B cell (primary cell): ENCODE data around the gene AIRE. TPM values are rescaled to one million over a fixed set of nuclear protein-coding genes. Genes with fewer than 3 reads are reported as not detected.

Experiments
- ATAC-seq: fragments of 200-7000 bp; cut with Tn5 transposase; one replicate; pipeline ENCODE4 v1.10.0; 2021; ENCODE audit warnings: low read depth, mild to moderate bottlenecking, moderate number of reproducible peaks, moderate library complexity
- CTCF ChIA-PET: fragments of 350-600 bp; sonication (Branson Sonifier 250); formaldehyde crosslinking; loops from one replicate; lab custom pipeline; 2021; ENCODE audit warnings: antibody characterized with exemption, inconsistent platforms; lab: Charles Lee
- POLR2A ChIA-PET: fragments of 350-600 bp; sonication (Branson Sonifier 250); formaldehyde crosslinking; loops from one replicate; lab custom pipeline; 2021; ENCODE audit warnings: antibody characterized with exemption; lab: Charles Lee
- DNase-seq: peaks from one replicate; pipeline ENCODE4 v3.0.0; 2013
- H2AFZ ChIP-seq: 2 replicates; pipeline ENCODE4 v1.6.1; 2012; ENCODE audit warnings: mild to moderate bottlenecking, low read depth, low read length; ENCODE audit not compliant: insufficient read depth, poor library complexity, severe bottlenecking
- H3K27ac ChIP-seq, 2 donors: 1 replicate in 1 of 2; 2 replicates in 1 of 2; pipeline ENCODE4 v1.5.1; 2012 to 2013; ENCODE audit warnings: low read length in 2 of 2, mild to moderate bottlenecking in 2 of 2, moderate library complexity in 1 of 2
- H3K27me3 ChIP-seq, 4 experiments: fragments of 200-600 bp in 1 of 4; sonication (generic) in 1 of 4; replicated peaks in 1 of 4; 1 replicate in 2 of 4; 2 replicates in 2 of 4; pipeline versions ENCODE4 v1.6.1 to v1.7.0; 2013 to 2016; ENCODE audit warnings: low read length in 3 of 4, mild to moderate bottlenecking in 2 of 4, mixed read lengths in 1 of 4, moderate library complexity in 1 of 4; ENCODE audit not compliant: insufficient read depth in 4 of 4, control insufficient read depth in 3 of 4; ENCODE audit errors: control extremely low read depth in 1 of 4
- H3K36me3 ChIP-seq, 2 experiments: replicated peaks in 1 of 2; 1 replicate in 1 of 2; 2 replicates in 1 of 2; pipeline versions ENCODE4 v1.6.1 to v1.7.1; 2013; ENCODE audit warnings: low read length in 1 of 2; ENCODE audit not compliant: insufficient read depth in 2 of 2, control insufficient read depth in 1 of 2; ENCODE audit errors: control extremely low read depth in 1 of 2, extremely low read depth in 1 of 2
- H3K4me1 ChIP-seq, 2 donors: fragments of 200-600 bp in 1 of 2; sonication (generic) in 1 of 2; 1 replicate in 1 of 2; 2 replicates in 1 of 2; pipeline versions ENCODE4 v1.5.1 to v1.6.1; 2013 to 2017; ENCODE audit warnings: low read length in 2 of 2; ENCODE audit not compliant: control insufficient read depth in 2 of 2, insufficient read depth in 2 of 2
- H3K4me2 ChIP-seq: replicated peaks from 2 replicates; pipeline ENCODE3; 2012; ENCODE audit warnings: mild to moderate bottlenecking, low read depth, low read length; ENCODE audit not compliant: poor library complexity, severe bottlenecking
- H3K4me3 ChIP-seq, 5 experiments: fragments of 200-600 bp in 1 of 5; sonication (generic) in 1 of 5; 1 replicate in 3 of 5; 2 replicates in 2 of 5; pipeline versions ENCODE4 v1.5.1 to v1.7.0; 2011 to 2016; ENCODE audit warnings: low read length in 4 of 5, mild to moderate bottlenecking in 4 of 5, low read depth in 2 of 5, control low read depth in 1 of 5, moderate library complexity in 1 of 5; ENCODE audit not compliant: insufficient read depth in 1 of 5; ENCODE audit errors: control extremely low read depth in 1 of 5, extremely low read depth in 1 of 5
- H3K79me2 ChIP-seq: fragments of 200-600 bp; sonication (generic); one replicate; pipeline ENCODE4 v1.6.0; 2016; ENCODE audit warnings: low read length; ENCODE audit not compliant: control insufficient read depth, insufficient read depth
- H3K9ac ChIP-seq: fragments of 200-600 bp; sonication (generic); 2 replicates; pipeline ENCODE4 v1.6.1; 2017; ENCODE audit warnings: mild to moderate bottlenecking, low read length, moderate library complexity
- H3K9me3 ChIP-seq, 3 donors: one replicate each; pipeline versions ENCODE4 v1.6.1 to v1.7.1; 2013; ENCODE audit warnings: low read length in 2 of 3; ENCODE audit not compliant: control insufficient read depth in 2 of 3, insufficient read depth in 1 of 3; ENCODE audit errors: control extremely low read depth in 1 of 3
- H4K20me1 ChIP-seq: 2 replicates; pipeline ENCODE4 v1.6.0; 2012; ENCODE audit warnings: mild to moderate bottlenecking, low read length; ENCODE audit not compliant: insufficient read depth, control insufficient read depth, poor library complexity, severe bottlenecking
- H3K27ac Mint-ChIP-seq: one replicate; pipeline ENCODE4 v1.8.0; 2021; ENCODE audit warnings: mixed read lengths
- H3K27me3 Mint-ChIP-seq: one replicate; pipeline ENCODE4 v1.8.0; 2021; ENCODE audit warnings: mixed read lengths
- H3K4me1 Mint-ChIP-seq: one replicate; pipeline ENCODE4 v1.8.0; 2021; ENCODE audit warnings: mixed read lengths
- H3K4me3 Mint-ChIP-seq: one replicate; pipeline ENCODE4 v1.8.0; 2021; ENCODE audit warnings: mixed read lengths
- H3K9me3 Mint-ChIP-seq: one replicate; pipeline ENCODE4 v1.8.0; 2022; ENCODE audit warnings: mixed read lengths; ENCODE audit not compliant: insufficient read depth
- EZH2 ChIP-seq: IDR thresholded peaks from 2 replicates; pipeline ENCODE4 v1.6.1; 2012; ENCODE audit warnings: borderline replicate concordance, low read depth, mild to moderate bottlenecking, moderate library complexity, low read length; ENCODE audit not compliant: insufficient read depth, poor library complexity, severe bottlenecking
- WGBS: methylation state at CpG from one replicate; pipeline ENCODE4 v1.1.5; 2013; ENCODE audit warnings: missing lambda C conversion rate; ENCODE audit not compliant: insufficient coverage; 5-methylcytosine and 5-hydroxymethylcytosine counted together
- intact Hi-C: fragments of 100-400 bp; cut with micrococcal nuclease; formaldehyde crosslinking; loops from one replicate; pipeline ENCODE4 v1.10.0; 2022
- polyA plus RNA-seq: library from polyadenylated mRNA; depleted of rRNA; stranded (reverse); fragments of >200 nt; gene quantifications from 2 replicates; pipeline ENCODE4 v1.2.3, GENCODE V29; 2012
- total RNA-seq, 2 donors: library from RNA; stranded (reverse); fragments of 120-200 nt in 1 of 2; gene quantifications; 1 replicate in 1 of 2; 2 replicates in 1 of 2; pipeline versions ENCODE4 v1.2.3 to v1.2.4, GENCODE V29; 2013 to 2022
- TF ChIP-seq, protein P1 (sequence below): fragments of 200-600 bp; IDR thresholded peaks from one replicate; pipeline ENCODE4 v1.8.0; 2022; ENCODE audit warnings: antibody characterized with exemption, mild to moderate bottlenecking

The AIRE gene
- total and polyA plus RNA-seq, 2 donors (not counting 1 experiment from before 2014, with no cell fraction given): 0.37 TPM; not detected in 1

GRCh38 chr21:44337449-44337848 is 51.8 kb downstream of the AIRE start:
- Histone ChIP-seq H3K9ac (no peak overlapping the region), H3K27ac (peak overlapping the region in 1 of 2 donors; percentile 61), H3K4me3 (no peak overlapping the region), H2AFZ (no peak overlapping the region), H4K20me1 (peaks cover 25% of the 10 kb centered on the region), H3K4me2 (no peak overlapping the region), H3K4me1 (peaks cover 10 to 18% of the 10 kb centered on the region in 2 donors), H3K9me3 (no peaks in the 10 kb centered on the region), H3K36me3 (peaks cover 0 to 20% of the 10 kb centered on the region in 2 experiments), H3K27me3 (no peaks in the 10 kb centered on the region), H3K79me2 (no peaks in the 10 kb centered on the region)
- H3K4me1 Mint-ChIP-seq: peaks cover 17% of the 10 kb centered on the region
- peak overlapping the region; percentile 74 for H3K4me3 Mint-ChIP-seq
- intact Hi-C loops: loop anchor here (5.0 kb wide), 1 partner anchor 325 kb away; the partner anchor contains the start of gene TRAPPC10
- no peaks in the 10 kb centered on the region for H3K9me3 Mint-ChIP-seq
- peak overlapping the region; percentile 93 for H3K27ac Mint-ChIP-seq
- no CpG with 5 or more reads among the region's 3 CpGs for whole genome bisulfite sequencing
- DNase-seq (no peak), ATAC-seq (no peak)
- CTCF ChIA-PET: no interaction called here
- TF ChIP-seq, protein P1, sequence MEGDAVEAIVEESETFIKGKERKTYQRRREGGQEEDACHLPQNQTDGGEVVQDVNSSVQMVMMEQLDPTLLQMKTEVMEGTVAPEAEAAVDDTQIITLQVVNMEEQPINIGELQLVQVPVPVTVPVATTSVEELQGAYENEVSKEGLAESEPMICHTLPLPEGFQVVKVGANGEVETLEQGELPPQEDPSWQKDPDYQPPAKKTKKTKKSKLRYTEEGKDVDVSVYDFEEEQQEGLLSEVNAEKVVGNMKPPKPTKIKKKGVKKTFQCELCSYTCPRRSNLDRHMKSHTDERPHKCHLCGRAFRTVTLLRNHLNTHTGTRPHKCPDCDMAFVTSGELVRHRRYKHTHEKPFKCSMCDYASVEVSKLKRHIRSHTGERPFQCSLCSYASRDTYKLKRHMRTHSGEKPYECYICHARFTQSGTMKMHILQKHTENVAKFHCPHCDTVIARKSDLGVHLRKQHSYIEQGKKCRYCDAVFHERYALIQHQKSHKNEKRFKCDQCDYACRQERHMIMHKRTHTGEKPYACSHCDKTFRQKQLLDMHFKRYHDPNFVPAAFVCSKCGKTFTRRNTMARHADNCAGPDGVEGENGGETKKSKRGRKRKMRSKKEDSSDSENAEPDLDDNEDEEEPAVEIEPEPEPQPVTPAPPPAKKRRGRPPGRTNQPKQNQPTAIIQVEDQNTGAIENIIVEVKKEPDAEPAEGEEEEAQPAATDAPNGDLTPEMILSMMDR: no peak
- no peak for TF ChIP-seq EZH2
- H3K27me3 Mint-ChIP-seq: no peaks in the 10 kb centered on the region
- POLR2A ChIA-PET: interaction anchor here (0.7 kb wide), 1 partner anchor 8 kb away, joined by 3 read pairs; no protein-coding TSS in a partner anchor
